Spleen (tissue), 7 donors: ENCODE results near the gene MKLN1.

Source experiments
- CTCF ChIP-seq, 11 experiments: fragments of 200-600 bp in 7 of 11; fragments of 450-650 bp in 4 of 11; sonication (generic) in 4 of 11; IDR thresholded peaks in 8 of 11; conservative IDR thresholded peaks in 3 of 11; 1 replicate in 7 of 11; 2 replicates in 4 of 11; pipeline versions ENCODE4 v1.4.0 to v1.8.0; 2016 to 2021; ENCODE audit warnings: antibody characterized with exemption in 11 of 11, inconsistent platforms in 4 of 11, mild to moderate bottlenecking in 1 of 11
- POLR2AphosphoS5 ChIP-seq, 3 donors: sonication (generic); formaldehyde crosslinking; IDR thresholded peaks; one replicate each; pipeline ENCODE4 v1.5.1; 2017; ENCODE audit warnings: antibody characterized with exemption in 3 of 3
- donor health status: DM: no; HTN: no; CAD: no; lungs with moderate emphysema.
- donor health status: DM: no; HTN: no; CAD: no.
- donor health status: DM: no; HTN: no; CAD: no.

- TF ChIP-seq CTCF (IDR thresholded peaks at IDR 0.05 in 8 of 11, conservative IDR thresholded peaks at IDR 0.05 in 3 of 11) (no peak), POLR2AphosphoS5 (IDR thresholded peaks at IDR 0.05) (no peak)
Measured at GRCh38 chr7:131363719-131364118, 36.0 kb downstream of the MKLN1 start.
